GM12878 (cell line): ENCODE data around the gene PLCB4.

Source experiments
- CTCF ChIP-seq, 3 experiments: IDR thresholded peaks in 2 of 3; conservative IDR thresholded peaks in 1 of 3; 2 replicates each; pipeline ENCODE4 v1.5.1; 2011; ENCODE audit warnings: low read depth in 3 of 3, low read length in 3 of 3, mild to moderate bottlenecking in 3 of 3, control low read depth in 2 of 3, moderate library complexity in 2 of 3, inconsistent platforms in 1 of 3, mixed read lengths in 1 of 3; ENCODE audit not compliant: control insufficient read depth in 2 of 3, insufficient read depth in 1 of 3; ENCODE audit errors: extremely low read depth in 1 of 3
- EP300 ChIP-seq, 2 experiments: fragments of 150-350 bp in 1 of 2; IDR thresholded peaks; 2 replicates each; pipeline ENCODE4 v1.6.1; 2011 to 2012; ENCODE audit warnings: low read depth in 2 of 2, low read length in 2 of 2, borderline replicate concordance in 1 of 2, improper control_type of control experiment in 1 of 2, inconsistent platforms in 1 of 2; ENCODE audit not compliant: control insufficient read depth in 1 of 2
- ESRRA ChIP-seq: IDR thresholded peaks from 2 replicates; pipeline ENCODE4 v1.6.1; 2012; ENCODE audit warnings: mild to moderate bottlenecking, low read length, improper control_type of control experiment
- HDAC2 ChIP-seq: fragments of 200-600 bp; sonication (generic); IDR thresholded peaks from 2 replicates; pipeline ENCODE4 v1.6.1; 2017
- NFXL1 ChIP-seq: fragments of 450-650 bp; IDR thresholded peaks from 2 replicates; pipeline ENCODE4 v1.6.1; 2017; ENCODE audit warnings: antibody characterized with exemption, mild to moderate bottlenecking, borderline replicate concordance
- SP1 ChIP-seq: IDR thresholded peaks from one replicate; pipeline ENCODE4 v1.6.1; 2011; ENCODE audit warnings: low read depth, low read length

GRCh38 chr20:9375221-9375681 is 306.4 kb downstream of the PLCB4 start:
- TF ChIP-seq HDAC2: no peak
- TF ChIP-seq EP300 (IDR thresholded peaks at IDR 0.05; ENCODE audit: borderline replicate concordance in 1 of 2, control insufficient read depth in 1 of 2, low read depth in 2 of 2, low read length in 2 of 2): no peak
- no peak for TF ChIP-seq SP1
- no peak for TF ChIP-seq ESRRA
- no peak for TF ChIP-seq NFXL1
- no peak for TF ChIP-seq CTCF (IDR thresholded peaks at IDR 0.05 in 2 of 3, conservative IDR thresholded peaks at IDR 0.05 in 1 of 3; ENCODE audit: control insufficient read depth in 2 of 3, extremely low read depth in 1 of 3, insufficient read depth in 1 of 3, low read depth in 3 of 3, low read length in 3 of 3)
